ENCODE measurements around the gene BMP2.

BMP2 gene

DNA sequence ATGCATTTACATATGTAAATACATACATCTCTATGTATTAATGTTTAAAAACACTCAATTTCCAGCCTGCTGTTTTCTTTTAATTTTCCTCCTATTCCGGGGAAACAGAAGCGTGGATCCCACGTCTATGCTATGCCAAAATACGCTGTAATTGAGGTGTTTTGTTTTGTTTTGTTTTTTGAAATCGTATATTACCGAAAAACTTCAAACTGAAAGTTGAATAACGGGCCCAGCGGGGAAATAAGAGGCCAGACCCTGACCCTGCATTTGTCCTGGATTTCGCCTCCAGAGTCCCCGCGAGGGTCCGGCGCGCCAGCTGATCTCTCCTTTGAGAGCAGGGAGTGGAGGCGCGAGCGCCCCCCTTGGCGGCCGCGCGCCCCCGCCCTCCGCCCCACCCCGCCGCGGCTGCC lies 355 bp upstream of the BMP2 start:
- no peak for DNase-seq (ENCODE audit: low spot score)

- no peak for DNase-seq (ENCODE audit: low spot score)
Observed at GRCh38 chr20:6768228-6769140, 998 bp downstream of the BMP2 start.

- no peak for DNase-seq (ENCODE audit: low spot score)
Observed at GRCh38 chr20:6769903-6770785, 2.7 kb downstream of the BMP2 start.

GRCh38 chr20:6770786-6771100 lies 3.3 kb downstream of the BMP2 start:
- no peak for DNase-seq (ENCODE audit: low spot score)

DNA sequence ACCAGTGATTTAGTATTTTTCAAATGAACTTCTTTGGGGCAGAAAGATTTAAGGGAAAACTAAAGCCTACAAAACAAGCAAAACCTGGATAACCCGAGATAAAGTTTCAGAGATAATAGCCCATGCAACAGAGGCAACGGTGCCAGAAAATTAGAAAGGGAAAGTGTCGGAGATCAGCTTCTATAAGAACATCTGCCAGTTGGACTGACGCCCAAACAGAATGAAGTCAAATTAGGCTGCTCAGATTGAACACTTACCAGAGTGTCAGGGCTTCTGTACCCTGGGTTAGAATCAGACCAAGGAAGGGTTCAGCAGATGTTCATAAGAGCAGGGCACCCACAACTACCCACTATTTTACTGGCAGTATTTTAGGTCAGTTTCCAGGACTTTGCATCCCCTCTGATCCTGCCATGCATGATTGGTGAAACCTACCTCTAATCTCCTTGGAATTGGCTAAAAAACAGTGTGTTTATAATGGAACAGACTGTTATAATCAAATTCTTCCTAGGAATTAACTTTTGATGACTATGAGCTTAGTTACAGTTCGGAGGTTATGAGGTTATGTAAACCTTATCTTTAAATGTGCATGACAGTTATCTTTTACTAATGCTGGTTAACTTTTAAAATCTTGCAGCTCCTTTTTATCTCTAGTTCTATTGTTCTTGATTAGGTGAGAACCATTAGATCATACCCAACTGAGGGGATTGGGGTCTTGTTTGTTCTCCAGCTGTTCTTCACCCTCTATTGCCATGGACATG lies 13.1 kb downstream of the BMP2 start:
- DNase-seq (ENCODE audit: low spot score) = no peak

DNA sequence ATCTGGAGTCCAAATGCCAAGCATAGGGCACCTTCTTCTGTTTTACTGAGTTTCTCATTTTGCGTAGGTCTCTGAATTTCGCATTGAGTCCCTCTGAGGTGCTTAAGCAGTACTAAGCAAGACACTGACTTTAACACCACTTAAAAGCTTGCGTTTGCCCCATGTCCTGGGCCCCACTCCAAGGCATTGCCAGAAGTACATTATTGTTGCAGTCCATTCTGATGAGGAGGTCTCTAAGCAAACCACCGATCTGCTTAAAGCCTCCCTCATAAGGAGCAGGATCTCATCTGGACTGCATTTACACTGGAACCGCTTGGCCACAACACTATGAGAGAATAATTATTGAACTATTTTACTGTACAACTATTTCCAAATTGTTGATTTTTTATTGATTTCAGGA lies 16.3 kb downstream of the BMP2 start:
- DNase-seq (ENCODE audit: low spot score) = no peak

DNA sequence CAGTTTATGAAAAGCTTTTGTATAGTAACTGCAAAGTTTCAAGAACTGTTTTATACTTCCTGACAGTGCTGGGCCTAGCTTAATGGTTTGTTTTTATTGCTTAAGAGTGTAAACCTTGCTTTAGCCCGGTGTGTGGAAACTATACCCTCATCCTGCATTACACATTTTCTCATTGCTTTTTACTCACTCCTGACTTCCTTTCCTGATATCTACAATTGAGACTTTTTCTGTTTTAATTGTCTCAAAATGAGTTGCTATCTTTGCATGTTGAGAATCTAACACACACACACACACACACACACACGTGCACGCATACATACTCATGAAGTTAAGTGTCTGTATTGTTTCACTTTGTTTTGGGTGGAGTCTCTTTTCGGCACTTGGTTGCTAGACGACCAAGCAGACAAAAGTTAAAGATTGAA lies 16.7 kb downstream of the BMP2 start:
- DNase-seq (ENCODE audit: low spot score) = no peak

- DNase-seq (ENCODE audit: low spot score) = no peak
Observed at GRCh38 chr20:6784767-6785166, 17.3 kb downstream of the BMP2 start.

DNA sequence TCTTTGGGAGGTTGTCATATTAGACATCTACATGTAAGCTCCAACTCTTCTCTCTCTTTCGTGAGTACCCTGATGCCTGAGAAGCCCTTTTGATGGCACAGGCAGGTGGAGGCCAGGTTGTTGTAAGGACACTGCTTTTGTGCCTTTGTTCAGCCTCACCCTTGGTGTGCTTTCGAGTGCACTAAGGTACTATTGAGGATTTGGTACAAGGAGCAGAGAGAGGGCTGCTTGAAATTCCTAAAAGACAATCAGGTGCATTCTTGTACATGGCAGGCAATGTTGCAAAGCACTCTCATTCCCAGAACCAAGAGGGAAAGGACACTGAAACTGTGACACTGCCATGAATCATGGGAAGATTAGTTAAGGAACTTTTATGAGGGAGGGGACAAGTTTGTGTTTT lies 19.1 kb downstream of the BMP2 start:
- DNase-seq (ENCODE audit: low spot score) = no peak

- no peak for DNase-seq (ENCODE audit: low spot score)
Observed at GRCh38 chr20:6792789-6793188, 25.3 kb downstream of the BMP2 start.

DNA sequence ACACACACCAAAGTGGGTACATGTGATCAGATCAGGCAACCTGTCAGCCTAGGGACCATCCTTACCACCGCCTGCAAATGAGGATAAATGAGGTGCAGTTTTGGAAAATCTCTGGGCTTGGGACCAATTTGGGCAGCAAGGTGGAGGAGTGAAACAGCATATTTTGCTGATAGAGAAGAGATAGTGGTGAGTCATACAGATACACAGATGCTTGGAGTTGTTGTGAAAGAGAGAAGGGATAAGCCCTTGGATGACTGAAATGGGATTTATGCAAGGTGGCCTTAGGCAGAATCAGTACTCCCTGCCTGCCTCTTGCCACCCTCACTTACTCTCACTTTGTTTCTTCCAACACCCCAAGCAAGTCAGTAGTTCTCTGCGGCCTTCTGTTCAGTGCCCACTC lies 34.7 kb downstream of the BMP2 start:
- no peak for DNase-seq (ENCODE audit: low spot score)

- no peak for DNase-seq (ENCODE audit: low spot score)
Observed at GRCh38 chr20:6806275-6806674, 38.8 kb downstream of the BMP2 start.

DNA sequence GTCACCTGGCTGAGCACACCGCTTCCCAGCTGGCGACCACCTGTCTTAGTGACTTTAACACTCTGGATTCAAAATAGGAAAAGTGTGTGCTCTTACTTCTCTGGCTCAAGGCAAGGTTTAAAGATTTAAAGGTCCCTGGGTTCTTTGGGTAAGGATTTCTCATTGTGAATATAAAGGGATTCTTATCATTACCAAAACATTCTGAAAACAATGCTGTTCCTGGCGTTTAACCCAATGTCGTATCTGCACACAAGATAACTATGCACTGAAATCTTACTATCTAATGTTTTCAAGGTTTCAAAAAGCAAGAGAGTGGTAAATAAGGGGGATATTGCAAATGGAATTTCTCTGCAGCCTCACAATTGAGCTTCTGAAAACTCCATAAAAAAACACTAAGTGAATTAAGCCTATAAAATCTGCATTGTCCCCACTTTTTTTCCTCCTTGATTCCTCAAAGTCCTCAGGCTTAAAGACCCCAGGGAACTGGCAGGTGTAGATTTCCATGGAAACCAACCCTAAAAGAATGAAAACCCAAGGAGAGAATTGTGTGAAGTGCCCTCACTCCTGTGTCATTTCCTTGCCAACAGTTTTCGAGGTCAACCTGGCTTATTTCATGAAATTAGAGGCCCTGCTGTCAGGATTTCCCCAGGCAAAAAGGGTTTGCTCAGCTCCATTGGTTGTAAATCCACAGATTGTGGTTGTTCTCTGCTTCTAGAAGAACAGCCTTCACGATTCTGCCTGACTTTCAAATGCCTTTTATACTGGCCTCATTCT lies 44.0 kb downstream of the BMP2 start:
- no peak for DNase-seq (ENCODE audit: low spot score)

GRCh38 chr20:6812530-6812929 lies 45.0 kb downstream of the BMP2 start:
- no peak for DNase-seq (ENCODE audit: low spot score)

- DNase-seq (ENCODE audit: low spot score) = no peak
Observed at GRCh38 chr20:6814945-6815344, 47.5 kb downstream of the BMP2 start.

GRCh38 chr20:6818033-6818808 lies 50.7 kb downstream of the BMP2 start:
- DNase-seq (ENCODE audit: low spot score) = no peak

- no peak for DNase-seq (ENCODE audit: low spot score)
Observed at GRCh38 chr20:6819599-6819998, 52.1 kb downstream of the BMP2 start.

DNA sequence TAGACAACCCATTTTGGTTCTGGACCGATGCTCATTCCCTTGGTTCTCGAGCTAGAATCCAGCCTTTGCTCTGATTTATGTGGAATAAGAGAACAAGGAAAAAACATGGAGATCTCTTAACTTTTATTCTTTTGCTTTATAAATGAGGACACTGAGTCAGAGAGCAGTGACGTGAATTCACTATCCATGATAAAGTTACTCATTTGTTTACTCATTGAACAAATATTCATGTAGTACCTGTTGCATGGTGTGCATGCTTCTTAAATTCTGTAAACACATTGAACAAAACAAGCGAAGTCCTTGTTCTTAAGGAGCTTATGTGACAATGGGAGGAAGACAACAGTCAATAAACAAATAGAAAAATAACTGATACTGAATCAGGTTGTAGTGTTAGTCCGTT lies 56.9 kb downstream of the BMP2 start:
- DNase-seq (ENCODE audit: low spot score) = no peak

GRCh38 chr20:6827472-6827871 lies 60.0 kb downstream of the BMP2 start:
- DNase-seq (ENCODE audit: low spot score) = no peak

DNA sequence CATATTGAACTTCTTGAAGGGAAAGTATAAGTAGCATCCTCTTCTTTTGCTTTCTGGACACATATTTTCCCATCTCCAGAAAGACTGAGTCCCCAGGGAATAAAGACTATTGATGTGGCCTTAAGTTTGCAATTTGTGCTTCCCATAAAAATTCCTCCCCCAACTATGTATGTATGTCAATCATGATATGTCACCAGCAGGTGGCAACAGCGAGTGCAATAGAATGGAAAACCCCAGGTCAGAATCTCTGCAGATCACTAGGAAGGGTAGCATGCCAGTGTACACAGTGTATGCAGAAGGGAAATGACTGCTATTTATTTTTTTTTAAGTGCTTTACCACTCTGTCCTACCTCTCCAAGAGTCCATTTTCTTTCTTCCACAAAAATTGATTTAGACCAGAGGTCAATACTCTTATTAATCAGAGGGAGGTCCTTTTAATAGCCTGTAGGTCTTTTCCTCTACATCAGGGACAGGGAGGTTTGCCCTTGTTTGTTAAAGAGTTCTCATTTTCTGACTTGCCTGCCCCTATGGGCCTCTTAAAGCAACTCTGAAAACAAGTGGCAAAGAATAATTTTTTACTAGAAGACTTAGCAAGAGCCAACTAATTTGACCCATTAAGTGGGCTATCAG lies 61.4 kb downstream of the BMP2 start:
- DNase-seq (ENCODE audit: low spot score) = peak; percentile 35

All from SK-N-DZ (cell line).